Eye (tissue), 1 donor: ENCODE measurements around the gene ADRB2.

ENCODE experiments used
- DNase-seq: peaks from one replicate; pipeline ENCODE4 v3.0.0-alpha.2; 2015

Gene ADRB2

GRCh38 chr5:148831590-148832565 is 5.5 kb downstream of the ADRB2 start:
- DNase-seq, result no peak

GRCh38 chr5:148833122-148833521 is 6.7 kb downstream of the ADRB2 start:
- DNase-seq, result no peak

GRCh38 chr5:148833925-148834324 is 7.5 kb downstream of the ADRB2 start:
- DNase-seq, result no peak

DNA sequence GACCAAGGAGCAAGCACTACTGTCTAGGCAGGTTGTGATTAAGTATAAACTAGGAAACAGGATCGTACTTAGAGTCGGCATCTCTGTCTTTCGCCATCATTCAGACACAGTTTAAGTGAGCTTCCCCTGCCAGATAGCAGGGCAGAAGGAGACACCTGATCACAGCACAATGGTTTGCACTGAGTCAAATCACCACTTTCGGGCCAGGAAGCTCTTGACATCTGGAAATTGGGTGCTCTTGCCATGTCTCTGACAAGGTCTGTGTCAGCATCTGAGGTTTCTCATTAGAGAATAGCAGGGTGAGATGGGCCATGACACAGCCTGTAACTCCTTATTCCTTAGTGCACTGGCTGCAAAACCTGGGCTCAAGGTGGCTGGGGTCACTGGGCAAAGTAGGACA is 8.3 kb downstream of the ADRB2 start:
- DNase-seq, result no peak

GRCh38 chr5:148836272-148837250 is 10.2 kb downstream of the ADRB2 start:
- no peak for DNase-seq

DNA sequence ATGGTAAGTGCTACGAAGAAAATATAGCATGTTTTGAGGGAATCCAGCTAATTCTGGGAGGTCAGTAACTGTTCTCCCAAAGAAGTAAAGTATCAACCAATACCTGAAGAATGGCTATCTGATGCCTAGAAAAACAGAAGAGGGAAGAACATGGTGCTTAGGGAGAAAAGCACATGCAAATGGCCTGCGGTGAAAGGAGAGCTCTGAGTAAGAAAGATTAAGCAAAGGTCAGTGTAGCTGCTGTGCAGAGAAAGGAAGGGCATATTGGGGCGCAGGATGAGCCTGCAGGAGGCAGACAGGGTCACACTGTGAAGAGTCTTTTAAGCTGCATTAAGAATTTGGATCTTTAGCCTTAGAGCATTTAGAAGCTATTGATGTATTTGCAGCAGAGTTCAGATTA is 11.0 kb downstream of the ADRB2 start:
- no peak for DNase-seq

- DNase-seq, result no peak
These were observed 11.9 kb downstream of the ADRB2 start for GRCh38 chr5:148838357-148838756.

GRCh38 chr5:148839960-148840359 is 13.5 kb downstream of the ADRB2 start:
- no peak for DNase-seq

DNA sequence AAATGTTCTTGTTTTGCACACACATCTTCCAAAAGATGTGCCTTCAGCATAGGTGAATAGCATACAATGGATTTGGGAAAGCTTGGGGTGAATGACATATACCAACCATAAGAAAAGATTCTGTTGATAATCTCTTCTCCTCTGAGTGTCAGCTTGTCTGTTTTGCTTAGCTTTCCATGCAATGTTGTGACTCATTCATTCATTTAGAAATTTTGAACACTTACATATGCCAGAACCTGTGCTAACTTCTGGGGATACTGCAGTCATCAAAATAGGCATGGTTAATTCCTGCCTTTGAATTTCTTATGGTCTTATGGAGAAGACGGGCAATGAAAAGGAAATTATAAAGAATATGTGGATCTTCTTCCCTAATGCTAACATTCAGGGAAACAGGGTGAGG is 14.1 kb downstream of the ADRB2 start:
- DNase-seq, result no peak

DNA sequence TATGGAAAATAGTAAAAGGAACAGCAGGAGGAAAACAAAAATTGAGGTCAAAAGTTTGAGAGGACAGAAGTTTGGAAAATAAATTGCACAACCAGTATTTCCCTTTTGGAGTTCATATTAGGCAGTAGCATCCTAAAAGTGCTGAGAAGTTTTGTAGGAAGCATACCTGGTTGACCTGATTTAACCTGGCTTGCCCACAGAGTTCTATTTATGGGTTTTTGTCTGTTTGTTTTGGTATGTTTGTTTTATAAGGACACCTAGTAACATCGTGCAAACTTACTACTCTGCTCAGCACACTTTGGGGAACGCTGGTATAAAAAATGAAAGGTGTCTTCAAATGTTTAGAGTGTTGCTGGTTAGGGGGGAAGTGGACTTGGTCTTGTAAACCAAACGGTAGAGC is 15.1 kb downstream of the ADRB2 start:
- DNase-seq, result no peak

- no peak for DNase-seq
These were observed 15.8 kb downstream of the ADRB2 start for GRCh38 chr5:148842161-148842560.

- no peak for DNase-seq
These were observed 17.3 kb downstream of the ADRB2 start for GRCh38 chr5:148843510-148844318.

DNA sequence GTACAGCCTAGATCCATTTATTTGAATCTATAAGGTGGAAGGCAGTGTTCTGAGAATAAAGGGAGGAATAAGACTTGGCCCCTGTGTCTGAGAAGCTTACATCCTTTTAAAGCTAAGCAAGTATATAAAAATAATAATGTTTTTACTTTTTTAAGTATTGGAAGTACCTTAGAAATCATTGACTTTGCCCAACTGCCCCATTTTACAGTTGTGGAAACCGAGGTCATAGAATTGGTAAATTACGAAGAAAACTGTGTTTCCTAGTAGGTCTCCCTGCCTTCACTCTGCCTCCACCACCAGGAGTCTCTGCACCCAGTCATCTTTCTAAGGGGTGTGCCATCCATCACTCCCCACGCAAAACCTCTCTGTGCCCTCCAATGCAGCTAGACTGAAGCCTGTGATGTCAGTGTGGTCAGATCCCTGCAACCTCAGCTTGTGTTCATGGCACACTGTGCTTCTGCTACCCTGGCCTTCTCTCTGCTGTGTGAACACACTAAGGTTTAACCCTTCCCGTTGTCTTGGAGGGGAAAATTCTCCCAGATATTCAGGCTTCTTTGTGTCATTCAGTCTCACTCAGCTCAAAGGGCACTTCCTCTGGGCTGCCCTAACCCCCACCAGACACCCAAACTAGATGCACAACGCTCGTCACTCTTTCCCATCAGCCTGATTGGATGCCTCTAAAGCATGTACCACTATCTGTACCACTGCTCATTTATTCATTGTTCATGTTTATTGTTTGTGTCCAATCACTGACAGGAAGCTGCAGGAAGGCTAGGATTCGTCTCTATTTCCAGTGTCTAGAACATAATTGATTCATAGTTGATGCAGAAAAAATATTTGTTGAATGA is 18.2 kb downstream of the ADRB2 start:
- no peak for DNase-seq

DNA sequence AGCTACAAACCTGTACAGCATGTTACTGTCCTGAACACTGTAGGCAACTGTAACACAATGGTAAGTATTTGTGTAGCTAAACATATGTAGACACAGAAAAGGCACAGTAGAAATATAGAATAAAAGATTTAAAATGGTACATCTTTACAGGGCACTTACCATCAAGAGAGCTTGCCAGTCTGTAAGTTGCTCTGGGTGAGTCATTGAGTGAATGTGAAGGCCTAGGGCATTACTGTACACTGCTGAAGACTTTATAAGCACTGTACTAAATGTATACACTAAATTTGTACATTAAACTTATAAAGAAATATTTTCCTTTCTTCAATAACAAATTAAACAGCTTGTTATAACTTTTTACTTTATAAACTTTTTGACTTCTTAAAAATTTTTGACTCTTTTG is 20.5 kb downstream of the ADRB2 start:
- DNase-seq, result no peak

GRCh38 chr5:148847456-148847855 is 21.0 kb downstream of the ADRB2 start:
- DNase-seq, result no peak

- DNase-seq, result no peak
These were observed 22.1 kb downstream of the ADRB2 start for GRCh38 chr5:148848393-148849031.

GRCh38 chr5:148849461-148849860 is 23.1 kb downstream of the ADRB2 start:
- no peak for DNase-seq

- DNase-seq, result no peak
These were observed 24.4 kb downstream of the ADRB2 start for GRCh38 chr5:148850836-148851235.

- no peak for DNase-seq
These were observed 27.5 kb downstream of the ADRB2 start for GRCh38 chr5:148853868-148854267.

GRCh38 chr5:148855249-148856008 is 29.0 kb downstream of the ADRB2 start:
- no peak for DNase-seq
